ENCODE data around the gene ANKRD66.
A peak's percentile ranks its signal among the peaks of the same experiment; 100 is the strongest.

ANKRD66 gene

GRCh38 chr6:46711491-46711890 is 35.2 kb upstream of the ANKRD66 start:
- no peak for DNase-seq (ENCODE audit: low read depth in 1 of 2, low spot score in 1 of 2)
- Histone ChIP-seq H3K27ac (replicated peaks) (no peak overlapping the region), H3K27me3 (ENCODE audit: insufficient read depth, poor library complexity, severe bottlenecking) (no peaks in the 10 kb centered on the region), H3K4me3 (replicated peaks; ENCODE audit: insufficient read depth, low read length) (no peak overlapping the region)
- TF ChIP-seq SPI1 (IDR thresholded peaks at IDR 0.05; ENCODE audit: borderline replicate concordance, low read depth): 0 out of 2 replicates have a peak, but pooled peaks have one; percentile 3
- TF ChIP-seq REST (IDR thresholded peaks at IDR 0.05; ENCODE audit: insufficient replicate concordance, low read depth): no peak
- TF ChIP-seq, protein P1, sequence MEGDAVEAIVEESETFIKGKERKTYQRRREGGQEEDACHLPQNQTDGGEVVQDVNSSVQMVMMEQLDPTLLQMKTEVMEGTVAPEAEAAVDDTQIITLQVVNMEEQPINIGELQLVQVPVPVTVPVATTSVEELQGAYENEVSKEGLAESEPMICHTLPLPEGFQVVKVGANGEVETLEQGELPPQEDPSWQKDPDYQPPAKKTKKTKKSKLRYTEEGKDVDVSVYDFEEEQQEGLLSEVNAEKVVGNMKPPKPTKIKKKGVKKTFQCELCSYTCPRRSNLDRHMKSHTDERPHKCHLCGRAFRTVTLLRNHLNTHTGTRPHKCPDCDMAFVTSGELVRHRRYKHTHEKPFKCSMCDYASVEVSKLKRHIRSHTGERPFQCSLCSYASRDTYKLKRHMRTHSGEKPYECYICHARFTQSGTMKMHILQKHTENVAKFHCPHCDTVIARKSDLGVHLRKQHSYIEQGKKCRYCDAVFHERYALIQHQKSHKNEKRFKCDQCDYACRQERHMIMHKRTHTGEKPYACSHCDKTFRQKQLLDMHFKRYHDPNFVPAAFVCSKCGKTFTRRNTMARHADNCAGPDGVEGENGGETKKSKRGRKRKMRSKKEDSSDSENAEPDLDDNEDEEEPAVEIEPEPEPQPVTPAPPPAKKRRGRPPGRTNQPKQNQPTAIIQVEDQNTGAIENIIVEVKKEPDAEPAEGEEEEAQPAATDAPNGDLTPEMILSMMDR (IDR thresholded peaks at IDR 0.05; ENCODE audit: insufficient read depth, low read length): no peak
- TF ChIP-seq GABPA (IDR thresholded peaks at IDR 0.05; ENCODE audit: low read depth): no peak
- TF ChIP-seq POLR2AphosphoS5 (IDR thresholded peaks at IDR 0.05; ENCODE audit: low read depth): no peak

DNA sequence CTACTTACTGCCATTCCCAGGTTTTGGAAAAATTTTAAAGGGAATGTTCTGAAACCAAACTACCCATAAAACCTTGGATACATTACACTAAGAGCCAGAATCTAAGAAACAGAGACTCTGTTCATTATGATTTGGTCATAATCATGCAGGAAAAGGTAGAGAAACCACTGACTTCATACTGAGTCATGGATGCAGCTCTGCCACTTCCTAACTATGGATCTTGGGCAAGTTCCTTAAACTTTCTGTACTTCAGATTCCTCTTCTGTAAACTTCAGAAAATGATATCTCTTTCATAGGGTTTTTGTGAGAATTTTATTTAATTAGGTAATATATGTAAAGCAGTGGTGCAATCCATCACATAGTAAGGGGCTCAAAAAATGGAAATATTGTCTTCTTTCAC is 31.6 kb upstream of the ANKRD66 start:
- TF ChIP-seq REST (IDR thresholded peaks at IDR 0.05; ENCODE audit: insufficient replicate concordance, low read depth): no peak
- TF ChIP-seq POLR2AphosphoS5 (IDR thresholded peaks at IDR 0.05; ENCODE audit: low read depth): no peak
- TF ChIP-seq SPI1 (IDR thresholded peaks at IDR 0.05; ENCODE audit: borderline replicate concordance, low read depth): no peak
- TF ChIP-seq, protein P1 (IDR thresholded peaks at IDR 0.05; ENCODE audit: insufficient read depth, low read length): no peak
- TF ChIP-seq GABPA (IDR thresholded peaks at IDR 0.05; ENCODE audit: low read depth): no peak
- DNase-seq (ENCODE audit: low read depth in 1 of 2, low spot score in 1 of 2): no peak
- Histone ChIP-seq H3K27me3 (ENCODE audit: insufficient read depth, poor library complexity, severe bottlenecking) (no peaks in the 10 kb centered on the region), H3K4me3 (replicated peaks; ENCODE audit: insufficient read depth, low read length) (no peak overlapping the region), H3K27ac (replicated peaks) (no peak overlapping the region)

DNA sequence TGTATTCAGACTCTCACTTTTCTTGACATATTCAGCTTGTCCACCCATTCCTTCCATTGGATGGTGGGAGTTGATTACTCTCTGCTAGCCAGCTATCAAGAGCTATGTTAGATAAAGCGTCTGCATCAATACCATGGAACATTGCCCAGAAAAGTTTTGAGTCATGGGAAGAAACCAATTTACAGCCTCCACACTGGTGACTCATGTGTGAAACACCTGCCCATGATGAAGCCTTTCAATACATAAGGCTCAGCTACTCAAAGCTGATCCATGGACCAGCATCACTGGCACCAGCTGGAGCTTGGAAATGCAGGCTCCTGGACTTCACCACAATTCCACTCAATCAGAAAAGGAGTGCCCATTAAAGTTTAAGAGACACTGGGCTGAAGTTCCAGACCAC is 27.6 kb upstream of the ANKRD66 start:
- DNase-seq (ENCODE audit: low read depth in 1 of 2, low spot score in 1 of 2): no peak
- no peaks in the 10 kb centered on the region for H3K27me3 ChIP-seq (ENCODE audit: insufficient read depth, poor library complexity, severe bottlenecking)
- no peak overlapping the region for H3K4me3 ChIP-seq (replicated peaks; ENCODE audit: insufficient read depth, low read length)
- no peak for TF ChIP-seq REST (IDR thresholded peaks at IDR 0.05; ENCODE audit: insufficient replicate concordance, low read depth)
- TF ChIP-seq, protein P1 (IDR thresholded peaks at IDR 0.05; ENCODE audit: insufficient read depth, low read length): no peak
- TF ChIP-seq SPI1 (IDR thresholded peaks at IDR 0.05; ENCODE audit: borderline replicate concordance, low read depth): no peak
- TF ChIP-seq POLR2AphosphoS5 (IDR thresholded peaks at IDR 0.05; ENCODE audit: low read depth): no peak
- no peak for TF ChIP-seq GABPA (IDR thresholded peaks at IDR 0.05; ENCODE audit: low read depth)
- no peak overlapping the region for H3K27ac ChIP-seq (replicated peaks)
